Fibroblast of lung (primary cell): ENCODE results near the gene ASCC3. TPM values are rescaled to one million over a fixed set of nuclear protein-coding genes. Genes with fewer than 3 reads are reported as not detected.
A peak's percentile ranks its signal among the peaks of the same experiment; 100 is the strongest.

Experiments
- DNase-seq, 2 donors: peaks; one replicate each; pipeline versions ENCODE4 v3.0.0 to v3.0.0-alpha.2; 2010; ENCODE audit warnings: low read depth in 2 of 2
- H2AFZ ChIP-seq: 2 replicates; pipeline ENCODE4 v1.5.1; 2012; ENCODE audit warnings: low read length, control low read depth, inconsistent platforms
- H3K27ac ChIP-seq: 2 replicates; pipeline ENCODE4 v1.5.1; 2011; ENCODE audit warnings: low read length, control low read depth; ENCODE audit not compliant: insufficient read depth
- H3K27me3 ChIP-seq: 2 replicates; pipeline ENCODE4 v1.5.1; 2011; ENCODE audit warnings: mild to moderate bottlenecking, low read length; ENCODE audit not compliant: control insufficient read depth, insufficient read depth
- H3K36me3 ChIP-seq: 2 replicates; pipeline ENCODE4 v1.5.1; 2011; ENCODE audit warnings: low read length; ENCODE audit not compliant: control insufficient read depth, insufficient read depth
- H3K4me1 ChIP-seq: 2 replicates; pipeline ENCODE4 v1.5.1; 2011; ENCODE audit warnings: low read length; ENCODE audit not compliant: control insufficient read depth, insufficient read depth; ENCODE audit errors: extremely low read depth
- H3K4me2 ChIP-seq: 2 replicates; pipeline ENCODE4 v1.5.1; 2011; ENCODE audit warnings: low read length, control low read depth; ENCODE audit not compliant: insufficient read depth; ENCODE audit errors: extremely low read depth
- H3K4me3 ChIP-seq, 4 experiments: fragments of 200-600 bp in 1 of 4; sonication (generic) in 1 of 4; replicated peaks in 1 of 4; 2 replicates each; pipeline ENCODE4 v1.5.1; 2011 to 2016; ENCODE audit warnings: low read length in 4 of 4, low read depth in 3 of 4, mild to moderate bottlenecking in 3 of 4, control low read depth in 2 of 4, inconsistent platforms in 1 of 4, mixed read lengths in 1 of 4; ENCODE audit not compliant: insufficient read depth in 1 of 4; ENCODE audit errors: control extremely low read depth in 1 of 4
- H3K79me2 ChIP-seq: 2 replicates; pipeline ENCODE4 v1.5.1; 2012; ENCODE audit warnings: mild to moderate bottlenecking, low read length, inconsistent platforms; ENCODE audit not compliant: control insufficient read depth, insufficient read depth
- H3K9ac ChIP-seq: 2 replicates; pipeline ENCODE4 v1.5.1; 2011; ENCODE audit warnings: mild to moderate bottlenecking, low read length, control low read depth; ENCODE audit not compliant: insufficient read depth
- H3K9me3 ChIP-seq: 2 replicates; pipeline ENCODE4 v1.5.1; 2012; ENCODE audit warnings: low read depth, low read length; ENCODE audit not compliant: control insufficient read depth, insufficient read depth
- H4K20me1 ChIP-seq: 2 replicates; pipeline ENCODE4 v1.5.1; 2011; ENCODE audit warnings: low read length; ENCODE audit not compliant: control insufficient read depth, insufficient read depth; ENCODE audit errors: extremely low read depth
- CTCF ChIP-seq, 2 donors: IDR thresholded peaks in 1 of 2; conservative IDR thresholded peaks in 1 of 2; 1 replicate in 1 of 2; 2 replicates in 1 of 2; pipeline ENCODE4 v1.5.1; 2011 to 2012; ENCODE audit warnings: low read length in 2 of 2, control low read depth in 1 of 2, inconsistent platforms in 1 of 2, low read depth in 1 of 2, mild to moderate bottlenecking in 1 of 2
- EZH2 ChIP-seq: IDR thresholded peaks from 2 replicates; pipeline ENCODE4 v1.5.1; 2012; ENCODE audit warnings: low read length, control low read depth, mild to moderate bottlenecking; ENCODE audit errors: missing control alignments
- polyA plus RNA-seq, 2 donors: library from polyadenylated mRNA; depleted of rRNA in 1 of 2; stranded (reverse) in 1 of 2; unstranded in 1 of 2; fragments of >200 nt; gene quantifications; 2 replicates each; pipeline ENCODE4 v1.2.1, GENCODE V29; 2011 to 2012; ENCODE audit warnings: missing spikeins in 1 of 2
- total RNA-seq: library from RNA; depleted of rRNA; stranded (reverse); fragments of >200 nt; gene quantifications from 2 replicates; pipeline ENCODE4 v1.2.1, GENCODE V29; 2014

ASCC3 gene
- total and polyA plus RNA-seq, 2 donors (not counting 1 experiment from before 2014, with no cell fraction given), result 36.2 to 75.3 TPM

- TF ChIP-seq EZH2, result no peak
- TF ChIP-seq CTCF (conservative IDR thresholded peaks at IDR 0.05 in 1 of 2, IDR thresholded peaks at IDR 0.05 in 1 of 2; ENCODE audit: low read depth in 1 of 2, low read length in 2 of 2), result no peak
- H3K27ac ChIP-seq, result no peak overlapping the region
- DNase-seq, result no peak
- H4K20me1 ChIP-seq, result no peaks in the 10 kb centered on the region
- no peaks in the 10 kb centered on the region for H3K9me3 ChIP-seq
- H3K4me3 ChIP-seq, result no peak overlapping the region
- no peaks in the 10 kb centered on the region for H3K4me1 ChIP-seq
- H3K36me3 ChIP-seq, result peaks cover 2% of the 10 kb centered on the region
- H3K79me2 ChIP-seq, result peaks cover 3% of the 10 kb centered on the region
- no peaks in the 10 kb centered on the region for H3K27me3 ChIP-seq
- no peak overlapping the region for H3K9ac ChIP-seq
- H3K4me2 ChIP-seq, result no peak overlapping the region
- no peak overlapping the region for H2AFZ ChIP-seq
Observed at GRCh38 chr6:100850174-100850573, 31.0 kb downstream of the ASCC3 start.

- no peak overlapping the region for H3K4me2 ChIP-seq
- no peaks in the 10 kb centered on the region for H3K27me3 ChIP-seq
- peaks cover 3% of the 10 kb centered on the region for H3K79me2 ChIP-seq
- peak in 1 of 2 donors; percentile 1 for DNase-seq
- H4K20me1 ChIP-seq, result no peaks in the 10 kb centered on the region
- no peaks in the 10 kb centered on the region for H3K36me3 ChIP-seq
- H3K9ac ChIP-seq, result no peak overlapping the region
- H2AFZ ChIP-seq, result no peak overlapping the region
- H3K4me3 ChIP-seq, result no peak overlapping the region
- no peak overlapping the region for H3K27ac ChIP-seq
- TF ChIP-seq EZH2 (no peak), CTCF (conservative IDR thresholded peaks at IDR 0.05 in 1 of 2, IDR thresholded peaks at IDR 0.05 in 1 of 2; ENCODE audit: low read depth in 1 of 2, low read length in 2 of 2) (no peak)
- no peaks in the 10 kb centered on the region for H3K4me1 ChIP-seq
- no peaks in the 10 kb centered on the region for H3K9me3 ChIP-seq
Observed at GRCh38 chr6:100846276-100846675, 34.9 kb downstream of the ASCC3 start.

- no peak overlapping the region for H3K27ac ChIP-seq
- no peaks in the 10 kb centered on the region for H3K27me3 ChIP-seq
- H3K9ac ChIP-seq, result no peak overlapping the region
- H3K4me3 ChIP-seq, result no peak overlapping the region
- H3K79me2 ChIP-seq, result peaks cover 3% of the 10 kb centered on the region
- no peak overlapping the region for H3K4me2 ChIP-seq
- TF ChIP-seq CTCF (conservative IDR thresholded peaks at IDR 0.05 in 1 of 2, IDR thresholded peaks at IDR 0.05 in 1 of 2; ENCODE audit: low read depth in 1 of 2, low read length in 2 of 2) (no peak), EZH2 (no peak)
- H3K9me3 ChIP-seq, result no peaks in the 10 kb centered on the region
- no peaks in the 10 kb centered on the region for H3K36me3 ChIP-seq
- H3K4me1 ChIP-seq, result no peaks in the 10 kb centered on the region
- H4K20me1 ChIP-seq, result no peaks in the 10 kb centered on the region
- peak in 1 of 2 donors; percentile 7 for DNase-seq
- H2AFZ ChIP-seq, result no peak overlapping the region
Observed at GRCh38 chr6:100845676-100846075, 35.5 kb downstream of the ASCC3 start.
